B cell (primary cell): ENCODE results near the gene WDFY2. TPM values are rescaled to one million over a fixed set of nuclear protein-coding genes. Genes with fewer than 3 reads are reported as not detected.

Source experiments
- ATAC-seq: fragments of 200-7000 bp; cut with Tn5 transposase; one replicate; pipeline ENCODE4 v1.10.0; 2021; ENCODE audit warnings: low read depth, mild to moderate bottlenecking, moderate number of reproducible peaks, moderate library complexity
- CTCF ChIA-PET: fragments of 350-600 bp; sonication (Branson Sonifier 250); formaldehyde crosslinking; loops from one replicate; lab custom pipeline; 2021; ENCODE audit warnings: antibody characterized with exemption, inconsistent platforms; lab: Charles Lee
- POLR2A ChIA-PET: fragments of 350-600 bp; sonication (Branson Sonifier 250); formaldehyde crosslinking; loops from one replicate; lab custom pipeline; 2021; ENCODE audit warnings: antibody characterized with exemption; lab: Charles Lee
- DNase-seq: peaks from one replicate; pipeline ENCODE4 v3.0.0; 2013
- H2AFZ ChIP-seq: 2 replicates; pipeline ENCODE4 v1.6.1; 2012; ENCODE audit warnings: mild to moderate bottlenecking, low read depth, low read length; ENCODE audit not compliant: insufficient read depth, poor library complexity, severe bottlenecking
- H3K27ac ChIP-seq, 2 donors: 1 replicate in 1 of 2; 2 replicates in 1 of 2; pipeline ENCODE4 v1.5.1; 2012 to 2013; ENCODE audit warnings: low read length in 2 of 2, mild to moderate bottlenecking in 2 of 2, moderate library complexity in 1 of 2
- H3K27me3 ChIP-seq, 4 experiments: fragments of 200-600 bp in 1 of 4; sonication (generic) in 1 of 4; replicated peaks in 1 of 4; 1 replicate in 2 of 4; 2 replicates in 2 of 4; pipeline versions ENCODE4 v1.6.1 to v1.7.0; 2013 to 2016; ENCODE audit warnings: low read length in 3 of 4, mild to moderate bottlenecking in 2 of 4, mixed read lengths in 1 of 4, moderate library complexity in 1 of 4; ENCODE audit not compliant: insufficient read depth in 4 of 4, control insufficient read depth in 3 of 4; ENCODE audit errors: control extremely low read depth in 1 of 4
- H3K36me3 ChIP-seq, 2 experiments: replicated peaks in 1 of 2; 1 replicate in 1 of 2; 2 replicates in 1 of 2; pipeline versions ENCODE4 v1.6.1 to v1.7.1; 2013; ENCODE audit warnings: low read length in 1 of 2; ENCODE audit not compliant: insufficient read depth in 2 of 2, control insufficient read depth in 1 of 2; ENCODE audit errors: control extremely low read depth in 1 of 2, extremely low read depth in 1 of 2
- H3K4me1 ChIP-seq, 2 donors: fragments of 200-600 bp in 1 of 2; sonication (generic) in 1 of 2; 1 replicate in 1 of 2; 2 replicates in 1 of 2; pipeline versions ENCODE4 v1.5.1 to v1.6.1; 2013 to 2017; ENCODE audit warnings: low read length in 2 of 2; ENCODE audit not compliant: control insufficient read depth in 2 of 2, insufficient read depth in 2 of 2
- H3K4me2 ChIP-seq: replicated peaks from 2 replicates; pipeline ENCODE3; 2012; ENCODE audit warnings: mild to moderate bottlenecking, low read depth, low read length; ENCODE audit not compliant: poor library complexity, severe bottlenecking
- H3K4me3 ChIP-seq, 5 experiments: fragments of 200-600 bp in 1 of 5; sonication (generic) in 1 of 5; 1 replicate in 3 of 5; 2 replicates in 2 of 5; pipeline versions ENCODE4 v1.5.1 to v1.7.0; 2011 to 2016; ENCODE audit warnings: low read length in 4 of 5, mild to moderate bottlenecking in 4 of 5, low read depth in 2 of 5, control low read depth in 1 of 5, moderate library complexity in 1 of 5; ENCODE audit not compliant: insufficient read depth in 1 of 5; ENCODE audit errors: control extremely low read depth in 1 of 5, extremely low read depth in 1 of 5
- H3K79me2 ChIP-seq: fragments of 200-600 bp; sonication (generic); one replicate; pipeline ENCODE4 v1.6.0; 2016; ENCODE audit warnings: low read length; ENCODE audit not compliant: control insufficient read depth, insufficient read depth
- H3K9ac ChIP-seq: fragments of 200-600 bp; sonication (generic); 2 replicates; pipeline ENCODE4 v1.6.1; 2017; ENCODE audit warnings: mild to moderate bottlenecking, low read length, moderate library complexity
- H3K9me3 ChIP-seq, 3 donors: one replicate each; pipeline versions ENCODE4 v1.6.1 to v1.7.1; 2013; ENCODE audit warnings: low read length in 2 of 3; ENCODE audit not compliant: control insufficient read depth in 2 of 3, insufficient read depth in 1 of 3; ENCODE audit errors: control extremely low read depth in 1 of 3
- H4K20me1 ChIP-seq: 2 replicates; pipeline ENCODE4 v1.6.0; 2012; ENCODE audit warnings: mild to moderate bottlenecking, low read length; ENCODE audit not compliant: insufficient read depth, control insufficient read depth, poor library complexity, severe bottlenecking
- H3K27ac Mint-ChIP-seq: one replicate; pipeline ENCODE4 v1.8.0; 2021; ENCODE audit warnings: mixed read lengths
- H3K27me3 Mint-ChIP-seq: one replicate; pipeline ENCODE4 v1.8.0; 2021; ENCODE audit warnings: mixed read lengths
- H3K4me1 Mint-ChIP-seq: one replicate; pipeline ENCODE4 v1.8.0; 2021; ENCODE audit warnings: mixed read lengths
- H3K4me3 Mint-ChIP-seq: one replicate; pipeline ENCODE4 v1.8.0; 2021; ENCODE audit warnings: mixed read lengths
- H3K9me3 Mint-ChIP-seq: one replicate; pipeline ENCODE4 v1.8.0; 2022; ENCODE audit warnings: mixed read lengths; ENCODE audit not compliant: insufficient read depth
- CTCF ChIP-seq: fragments of 200-600 bp; IDR thresholded peaks from one replicate; pipeline ENCODE4 v1.8.0; 2022; ENCODE audit warnings: antibody characterized with exemption, mild to moderate bottlenecking
- EZH2 ChIP-seq: IDR thresholded peaks from 2 replicates; pipeline ENCODE4 v1.6.1; 2012; ENCODE audit warnings: borderline replicate concordance, low read depth, mild to moderate bottlenecking, moderate library complexity, low read length; ENCODE audit not compliant: insufficient read depth, poor library complexity, severe bottlenecking
- WGBS: methylation state at CpG from one replicate; pipeline ENCODE4 v1.1.5; 2013; ENCODE audit warnings: missing lambda C conversion rate; ENCODE audit not compliant: insufficient coverage; 5-methylcytosine and 5-hydroxymethylcytosine counted together
- intact Hi-C: fragments of 100-400 bp; cut with micrococcal nuclease; formaldehyde crosslinking; loops from one replicate; pipeline ENCODE4 v1.10.0; 2022
- polyA plus RNA-seq: library from polyadenylated mRNA; depleted of rRNA; stranded (reverse); fragments of >200 nt; gene quantifications from 2 replicates; pipeline ENCODE4 v1.2.3, GENCODE V29; 2012
- total RNA-seq, 2 donors: library from RNA; stranded (reverse); fragments of 120-200 nt in 1 of 2; gene quantifications; 1 replicate in 1 of 2; 2 replicates in 1 of 2; pipeline versions ENCODE4 v1.2.3 to v1.2.4, GENCODE V29; 2013 to 2022

Gene WDFY2
- total and polyA plus RNA-seq, 2 donors (not counting 1 experiment from before 2014, with no cell fraction given): 12.4 to 47.7 TPM

- Histone ChIP-seq H3K9ac (no peak overlapping the region), H3K4me1 (peaks cover 0 to 3% of the 10 kb centered on the region in 2 donors), H3K27ac (no peak overlapping the region), H3K4me2 (no peak overlapping the region), H3K79me2 (no peaks in the 10 kb centered on the region), H4K20me1 (no peaks in the 10 kb centered on the region), H2AFZ (no peak overlapping the region), H3K4me3 (no peak overlapping the region), H3K9me3 (no peaks in the 10 kb centered on the region), H3K36me3 (peaks cover 7 to 8% of the 10 kb centered on the region in 2 experiments), H3K27me3 (no peaks in the 10 kb centered on the region)
- H3K4me3 Mint-ChIP-seq: no peak overlapping the region
- no CpG with 5 or more reads among the region's 1 CpG for WGBS
- no peaks in the 10 kb centered on the region for H3K9me3 Mint-ChIP-seq
- ChIA-PET CTCF (no interaction called here), POLR2A (no interaction called here)
- DNase-seq: no peak
- intact Hi-C loops: no loop called here
- peaks cover 11% of the 10 kb centered on the region for H3K4me1 Mint-ChIP-seq
- H3K27ac Mint-ChIP-seq: no peak overlapping the region
- no peak for ATAC-seq
- no peaks in the 10 kb centered on the region for H3K27me3 Mint-ChIP-seq
- TF ChIP-seq CTCF (no peak), EZH2 (no peak)
Measured at GRCh38 chr13:51717786-51718398, 133.6 kb downstream of the WDFY2 start.

GRCh38 chr13:51719394-51719793 lies 135.1 kb downstream of the WDFY2 start:
- ChIA-PET CTCF (no interaction called here), POLR2A (no interaction called here)
- peaks cover 11% of the 10 kb centered on the region for H3K4me1 Mint-ChIP-seq
- intact Hi-C loops: no loop called here
- Histone ChIP-seq H3K4me3 (no peak overlapping the region), H3K9me3 (no peaks in the 10 kb centered on the region), H3K4me1 (peaks cover 0 to 3% of the 10 kb centered on the region in 2 donors), H3K27me3 (no peaks in the 10 kb centered on the region), H3K4me2 (no peak overlapping the region), H3K36me3 (peaks cover 8% of the 10 kb centered on the region in 2 experiments), H3K27ac (no peak overlapping the region), H3K9ac (no peak overlapping the region), H3K79me2 (no peaks in the 10 kb centered on the region), H4K20me1 (no peaks in the 10 kb centered on the region), H2AFZ (no peak overlapping the region)
- DNase-seq (no peak), ATAC-seq (no peak)
- H3K4me3 Mint-ChIP-seq: no peak overlapping the region
- H3K9me3 Mint-ChIP-seq: no peaks in the 10 kb centered on the region
- TF ChIP-seq CTCF (no peak), EZH2 (no peak)
- H3K27ac Mint-ChIP-seq: no peak overlapping the region
- H3K27me3 Mint-ChIP-seq: no peaks in the 10 kb centered on the region
- no CpG with 5 or more reads among the region's 1 CpG for WGBS
